Mammary epithelial cell (primary cell): Measurements from ENCODE around the gene TXNDC15.

Experiments
- CTCF ChIP-seq, 2 donors: IDR thresholded peaks in 1 of 2; conservative IDR thresholded peaks in 1 of 2; 2 replicates each; pipeline ENCODE4 v1.5.1; 2011 to 2012; ENCODE audit warnings: inconsistent platforms in 2 of 2, low read length in 2 of 2, mild to moderate bottlenecking in 2 of 2, control low read depth in 1 of 2, low read depth in 1 of 2; ENCODE audit not compliant: insufficient read depth in 1 of 2; ENCODE audit errors: extremely low read depth in 1 of 2
- EZH2 ChIP-seq: IDR thresholded peaks from 2 replicates; pipeline ENCODE4 v1.6.1; 2012; ENCODE audit warnings: low read length, inconsistent platforms, borderline replicate concordance

GRCh38 chr5:134877159-134877558 is 3.0 kb downstream of the TXNDC15 start:
- TF ChIP-seq CTCF (conservative IDR thresholded peaks at IDR 0.05 in 1 of 2, IDR thresholded peaks at IDR 0.05 in 1 of 2; ENCODE audit: extremely low read depth in 1 of 2, insufficient read depth in 1 of 2, low read depth in 1 of 2, low read length in 2 of 2) (no peak), EZH2 (no peak)
